Measurements from ENCODE around the gene LIMK2.
"Not testable (repeated sequence)": the region's sequence is repeated elsewhere in the genome, so short reads cannot be mapped to it uniquely, and the experiment has no call there.

The LIMK2 gene

DNA sequence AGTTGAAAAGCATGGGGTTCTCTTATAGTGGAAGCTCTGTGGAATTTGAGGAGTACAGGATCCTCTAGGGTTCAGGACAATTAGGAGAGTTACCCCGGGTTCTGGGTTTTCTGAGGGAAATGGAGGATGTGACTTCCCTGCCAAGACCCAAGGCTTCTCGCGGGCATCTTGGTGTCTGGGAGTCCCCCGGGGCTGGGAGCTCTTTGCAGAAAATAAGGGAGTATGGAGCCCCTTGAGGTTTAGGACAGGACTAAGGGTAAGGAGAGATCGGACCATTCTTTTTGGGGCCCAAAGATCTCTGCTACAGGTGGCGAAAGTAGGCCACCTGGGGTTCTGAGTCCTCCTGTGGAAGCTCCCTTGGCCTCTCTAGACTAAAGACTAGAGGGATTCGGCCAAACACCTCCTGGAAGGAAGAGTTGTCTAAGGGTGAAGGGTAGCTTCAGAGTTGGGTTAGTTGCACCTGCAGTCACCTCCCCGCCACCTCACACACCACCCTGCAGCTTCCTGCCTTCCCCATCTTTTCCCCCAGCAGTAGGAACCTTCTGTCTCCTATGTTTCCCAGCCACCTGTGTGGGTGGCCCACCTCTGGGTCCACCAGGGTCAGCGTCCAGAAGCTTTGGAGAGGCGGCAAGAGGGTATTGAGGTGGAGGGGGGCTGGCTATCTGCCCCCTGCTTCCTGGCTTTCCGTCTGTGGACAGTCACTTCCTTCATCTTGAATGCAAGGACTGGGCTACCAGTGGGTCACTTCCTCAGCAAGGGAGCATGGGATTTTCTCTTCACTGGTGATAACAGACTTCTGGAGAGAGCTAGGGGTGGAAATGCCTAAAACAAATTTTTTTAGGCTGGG is 908 bp downstream of the LIMK2 start:
- DNase-seq = peak in 1 of 2 experiments; percentile 14

DNA sequence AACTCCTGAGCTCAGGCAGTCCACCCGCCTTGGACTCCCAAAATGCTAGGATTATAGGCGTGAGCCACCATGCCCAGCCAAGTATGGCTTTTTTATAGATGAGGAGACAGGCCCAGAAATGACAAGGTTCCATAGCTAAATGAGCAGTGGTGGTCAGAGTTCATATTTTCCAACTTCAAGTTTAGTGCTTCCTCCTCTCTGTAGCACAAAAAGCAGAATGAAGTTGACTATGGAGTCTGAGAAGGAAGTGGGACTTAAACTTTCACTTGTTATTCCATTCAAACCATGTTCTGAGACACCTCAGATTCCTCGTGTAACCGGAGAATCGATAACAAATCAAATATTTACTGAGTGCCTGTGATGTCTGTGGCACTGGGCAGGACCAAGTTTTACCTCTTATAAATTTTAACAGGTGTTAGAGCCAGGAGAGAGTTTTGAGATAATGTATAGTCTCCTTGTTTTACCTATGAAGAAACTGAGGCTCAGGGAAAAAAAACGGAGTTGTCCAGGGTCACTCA is 3.0 kb downstream of the LIMK2 start:
- DNase-seq = no peak

DNA sequence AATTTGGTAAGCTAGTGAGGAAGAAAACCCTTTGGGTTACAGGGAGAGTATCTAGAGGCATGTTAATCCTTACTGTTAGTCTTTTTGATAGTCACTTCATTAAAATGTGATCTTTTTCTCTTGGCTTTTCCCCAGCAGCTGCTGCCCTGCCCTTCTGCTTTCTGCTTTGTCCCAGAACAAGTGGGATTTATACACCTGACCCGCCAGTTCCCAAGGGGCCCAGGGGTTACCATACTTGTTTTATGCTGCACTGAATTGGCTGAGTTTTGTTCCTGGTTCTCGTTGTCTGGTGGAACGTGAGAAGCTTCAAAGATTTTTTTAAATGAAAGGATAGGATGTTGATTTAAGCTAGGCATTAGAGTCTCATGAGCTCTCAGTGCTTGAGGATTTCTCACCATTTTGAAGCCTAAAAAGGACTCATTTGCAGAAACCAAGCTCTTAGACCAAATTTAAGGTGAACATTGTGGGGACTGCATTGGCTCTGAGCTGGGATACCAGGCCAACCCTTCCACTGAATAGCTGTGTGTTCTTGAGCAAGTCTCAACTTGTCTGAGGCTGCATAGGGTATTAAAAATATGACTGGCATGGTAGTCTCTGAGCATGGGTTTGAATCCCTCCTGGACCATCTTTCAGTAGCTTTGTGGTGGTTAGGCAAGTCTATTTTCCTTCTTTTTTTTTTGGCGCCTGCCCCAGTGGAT is 6.6 kb downstream of the LIMK2 start:
- no peak for DNase-seq

DNA sequence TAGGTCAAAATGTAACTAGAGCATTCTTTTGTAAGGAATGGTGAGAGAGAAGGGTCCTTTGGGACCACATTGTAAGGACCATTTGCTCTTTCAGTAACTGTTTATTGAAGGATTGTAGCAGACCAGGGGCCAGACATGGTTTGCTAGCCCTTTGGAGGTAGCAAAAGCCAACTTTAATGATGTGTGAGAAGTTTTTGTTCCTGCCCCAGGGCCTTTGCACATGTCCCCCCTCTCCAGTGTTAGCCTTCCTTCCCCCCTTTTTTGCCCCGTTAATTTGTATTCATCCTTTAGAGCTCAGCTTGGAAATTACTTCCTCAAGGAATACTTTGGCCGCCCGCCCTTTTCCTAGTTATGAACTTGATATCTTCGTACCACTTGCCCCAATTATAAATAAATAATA is 9.0 kb downstream of the LIMK2 start:
- DNase-seq = no peak

- no peak for DNase-seq
Measured at GRCh38 chr22:31222736-31223135, 10.6 kb downstream of the LIMK2 start.

GRCh38 chr22:31223786-31224191 is 11.7 kb downstream of the LIMK2 start:
- no peak for DNase-seq

- not testable (repeated sequence) for DNase-seq
Measured at GRCh38 chr22:31224691-31225090, 12.6 kb downstream of the LIMK2 start.

DNA sequence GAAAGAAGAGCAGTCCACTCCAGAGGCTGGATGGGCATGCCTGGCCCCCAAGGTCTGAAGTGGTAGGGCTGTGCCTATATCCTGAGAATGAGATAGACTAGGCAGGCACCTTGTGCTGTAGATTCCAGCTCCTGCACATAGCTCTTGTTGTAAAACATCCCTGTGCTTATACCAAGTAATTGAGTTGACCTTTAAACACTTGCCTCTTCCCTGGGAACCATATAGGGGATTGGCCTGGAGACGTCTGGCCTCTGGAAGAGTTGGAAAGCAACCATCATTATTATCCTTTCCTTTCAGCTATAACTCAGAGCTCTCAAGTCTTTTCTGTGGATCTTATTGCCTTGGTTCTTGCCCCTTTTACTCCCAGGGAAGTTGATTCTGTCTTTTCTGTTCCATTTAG is 15.1 kb downstream of the LIMK2 start:
- no peak for DNase-seq

GRCh38 chr22:31229402-31230079 is 17.4 kb downstream of the LIMK2 start:
- DNase-seq = no peak

- peak; percentile 95 to 97 for DNase-seq
Measured at GRCh38 chr22:31230155-31230870, 18.2 kb downstream of the LIMK2 start.

GRCh38 chr22:31230871-31231621 is 18.9 kb downstream of the LIMK2 start:
- peak; percentile 44 to 62 for DNase-seq

DNA sequence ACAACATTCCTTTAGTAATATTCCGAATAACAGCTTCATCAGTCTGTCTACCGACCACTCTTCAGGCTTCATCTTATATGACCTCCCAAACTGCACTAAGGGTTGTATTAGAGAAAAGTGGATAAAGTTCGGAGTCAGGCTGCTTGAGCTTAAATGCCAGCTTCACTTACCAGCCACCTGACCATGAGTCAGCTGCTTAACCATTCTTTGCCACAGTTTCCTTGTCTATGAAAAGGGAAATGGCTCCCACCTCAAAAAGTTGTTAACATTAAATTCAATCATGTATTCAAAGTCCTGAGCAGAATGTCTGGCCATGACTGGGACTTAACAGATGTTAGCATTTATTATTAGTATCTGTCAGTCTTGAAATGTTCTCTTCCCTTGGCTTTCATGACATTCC is 20.9 kb downstream of the LIMK2 start:
- DNase-seq = no peak

- DNase-seq = no peak
Measured at GRCh38 chr22:31235081-31235480, 23.0 kb downstream of the LIMK2 start.

DNA sequence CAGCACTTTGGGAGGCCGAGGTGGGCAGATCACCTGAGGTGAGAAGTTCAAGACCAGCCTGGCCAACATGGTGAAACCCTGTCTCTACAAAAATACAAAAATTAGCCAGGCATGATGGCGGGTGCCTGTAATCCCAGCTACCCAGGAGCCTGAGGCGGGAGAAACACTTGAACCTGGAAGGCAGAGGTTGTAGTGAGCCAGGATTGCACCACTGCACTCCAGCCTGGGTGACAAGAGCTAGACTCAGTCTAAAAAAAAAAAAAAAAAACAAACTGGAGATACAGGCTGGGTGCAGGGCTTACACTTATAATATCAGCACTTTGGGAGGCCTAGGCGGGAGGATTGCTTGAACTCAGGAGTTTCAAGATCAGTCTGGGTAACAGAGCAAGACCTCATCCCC is 23.9 kb downstream of the LIMK2 start:
- not testable (repeated sequence) for DNase-seq

DNA sequence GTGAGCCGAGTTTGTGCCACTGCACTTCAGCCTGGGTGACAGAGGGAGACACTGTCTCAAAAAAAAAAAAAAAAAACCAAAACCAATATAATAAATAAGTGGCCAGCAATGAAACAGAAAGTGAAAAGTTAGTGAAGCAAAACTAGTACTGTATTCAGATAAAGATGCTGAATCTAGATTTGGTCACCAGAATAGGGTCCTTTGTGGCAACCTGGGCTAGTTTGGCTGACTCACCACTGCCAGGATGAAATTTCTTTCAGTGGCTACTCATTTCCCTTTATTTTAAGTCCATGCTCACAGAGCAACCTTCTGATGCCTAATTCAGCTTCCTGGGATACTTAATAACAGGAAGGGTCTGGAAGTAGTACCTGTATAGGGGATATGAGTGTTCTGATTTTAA is 26.0 kb downstream of the LIMK2 start:
- DNase-seq = no peak

- no peak for DNase-seq
Measured at GRCh38 chr22:31239771-31240370, 27.8 kb downstream of the LIMK2 start.

DNA sequence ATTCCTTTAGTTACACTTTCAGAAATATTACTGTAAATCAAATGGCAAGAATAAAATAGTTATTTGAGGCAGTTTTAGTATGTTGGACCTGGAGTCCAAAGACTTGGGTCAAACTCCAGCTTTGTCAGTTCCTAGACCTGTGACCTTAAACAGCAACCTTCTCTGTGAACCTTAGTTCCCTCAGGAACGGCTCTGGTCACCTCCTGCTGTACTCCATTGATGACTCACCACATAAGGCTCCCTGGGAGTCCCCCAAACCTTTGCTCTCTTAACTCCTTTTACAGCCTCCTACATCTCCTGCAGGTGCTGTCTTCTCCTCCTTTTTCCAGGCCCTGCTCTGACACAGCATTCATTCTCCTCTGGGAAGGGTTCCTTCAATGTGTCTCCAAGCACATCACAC is 29.1 kb downstream of the LIMK2 start:
- no peak for DNase-seq

- DNase-seq = no peak
Measured at GRCh38 chr22:31241936-31242335, 29.8 kb downstream of the LIMK2 start.

GRCh38 chr22:31243339-31244045 is 31.4 kb downstream of the LIMK2 start:
- no peak for DNase-seq

DNA sequence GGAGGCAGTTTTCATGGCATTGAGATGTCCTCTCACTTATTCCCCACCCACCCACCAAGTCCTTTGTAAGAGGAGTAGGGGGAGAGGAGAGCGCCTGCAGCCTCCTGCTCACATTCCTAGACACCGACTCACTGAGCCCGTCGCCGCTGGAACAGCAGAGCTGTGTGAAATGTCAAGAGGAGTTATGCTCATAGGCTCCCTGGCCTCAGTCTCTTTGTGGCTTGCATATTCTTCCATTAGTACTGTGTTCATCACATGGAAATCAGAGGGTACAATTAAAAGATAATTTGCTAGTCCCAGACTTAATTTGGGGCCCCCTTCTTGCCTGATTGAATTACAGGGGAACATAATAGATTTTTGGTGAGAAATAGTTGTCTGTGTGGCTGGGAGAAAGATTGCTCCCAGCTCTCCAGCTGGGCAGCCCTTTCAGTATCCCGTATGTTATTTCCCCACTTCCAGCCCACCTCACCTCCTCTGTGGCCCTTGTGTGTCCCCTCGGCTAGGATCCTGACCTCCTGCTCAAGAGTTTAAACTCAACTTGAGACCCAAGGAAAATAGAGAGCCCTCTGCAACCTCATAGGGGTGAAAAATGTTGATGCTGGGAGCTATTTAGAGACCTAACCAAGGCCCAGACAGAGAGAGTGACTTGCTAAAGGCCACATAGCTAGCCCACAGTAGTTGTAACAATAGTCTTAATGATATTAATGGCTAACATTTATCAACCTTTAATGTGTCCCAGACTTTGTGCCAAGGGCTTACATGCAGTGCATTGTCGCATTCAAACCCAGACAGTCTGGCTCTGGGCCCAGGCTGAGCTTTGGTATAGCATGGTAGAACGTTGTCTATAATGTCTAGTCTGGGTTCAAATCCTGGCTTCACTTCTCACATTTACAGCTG is 32.2 kb downstream of the LIMK2 start:
- DNase-seq = no peak

Data from AML-193 (cell line).